ENCODE data around the gene IL17RA.

The IL17RA gene

GRCh38 chr22:17159504-17159951 is 74.7 kb downstream of the IL17RA start:
- peak; percentile 76 for DNase-seq

- DNase-seq, result no peak
Observed at GRCh38 chr22:17161991-17162390, 77.2 kb downstream of the IL17RA start.

GRCh38 chr22:17162731-17163130 is 77.9 kb downstream of the IL17RA start:
- DNase-seq, result no peak

GRCh38 chr22:17164392-17165024 is 79.7 kb downstream of the IL17RA start:
- DNase-seq, result no peak

Measured in stimulated activated CD4-positive, alpha-beta T cell treated with anti-CD3 and anti-CD28 coated beads, Interleukin-4, amount 100 ng/mL, for 24 hours (primary cell).